ENCODE results near the gene CDCA8. TPM values are rescaled to one million over a fixed set of nuclear protein-coding genes. Genes with fewer than 3 reads are reported as not detected.

The CDCA8 gene
- total and polyA plus RNA-seq, 2 of the 8 experiments (the other 6 are each of a cell fraction or from before 2014, with no cell fraction given), result 43.9 to 46.2 TPM

- Histone ChIP-seq H3K79me2 (ENCODE audit: control insufficient read depth in 1 of 2, insufficient read depth in 2 of 2, low read length in 2 of 2) (no peaks in the 10 kb centered on the region), H3K14ac (ENCODE audit: insufficient read length) (no peak overlapping the region), H2AFZ (ENCODE audit: low read length) (no peak overlapping the region), H4K5ac (ENCODE audit: insufficient read length, low read depth, low read length) (no peak overlapping the region), H2BK5ac (ENCODE audit: low read depth, low read length) (no peak overlapping the region), H3K9ac (replicated peaks in 1 of 4; ENCODE audit: extremely low read depth in 1 of 4, low read depth in 3 of 4, low read length in 3 of 4) (no peak overlapping the region), H3K27me3 (replicated peaks in 1 of 4; ENCODE audit: control insufficient read depth in 3 of 4, extremely low read depth in 1 of 4, insufficient read depth in 3 of 4, low read length in 3 of 4) (peaks cover 0 to 2% (median under 1%) of the 10 kb centered on the region in 4 experiments; a peak in 2 of 7 replicates), H3K27ac (ENCODE audit: low read depth, low read length) (no peak overlapping the region), H2BK12ac (ENCODE audit: low read depth, low read length) (no peak overlapping the region), H2BK20ac (ENCODE audit: low read length) (no peak overlapping the region), H4K91ac (replicated peaks; ENCODE audit: insufficient read length, low read length) (no peak overlapping the region), H3K4me1 (replicated peaks in 1 of 4; ENCODE audit: control insufficient read depth in 3 of 4, insufficient read depth in 4 of 4, low read length in 3 of 4) (peaks cover 0 to 2% (median 1%) of the 10 kb centered on the region in 4 experiments; a peak in 2 of 7 replicates), H3K4me2 (ENCODE audit: insufficient read depth in 1 of 2, low read depth in 2 of 2, low read length in 2 of 2) (no peak overlapping the region), H3K79me1 (ENCODE audit: low read depth, low read length) (no peaks in the 10 kb centered on the region), H3K4me3 (ENCODE audit: extremely low read depth in 1 of 4, insufficient read depth in 2 of 4, low read depth in 3 of 4, low read length in 4 of 4) (no peak overlapping the region), H3K18ac (ENCODE audit: extremely low read depth, low read length) (no peak overlapping the region), H3K23ac (ENCODE audit: insufficient read length) (no peak overlapping the region), H3K56ac (replicated peaks; ENCODE audit: insufficient read length, low read depth, low read length) (no peak overlapping the region), H3K23me2 (ENCODE audit: low read depth, low read length) (no peaks in the 10 kb centered on the region), H3K9me3 (ENCODE audit: insufficient read depth in 2 of 2, low read depth in 1 of 2, low read length in 1 of 2) (no peaks in the 10 kb centered on the region), H4K8ac (ENCODE audit: extremely low read depth, insufficient read depth, low read length) (no peak overlapping the region), H2BK120ac (replicated peaks; ENCODE audit: low read depth, low read length) (no peak overlapping the region), H3K36me3 (ENCODE audit: control insufficient read depth in 2 of 4, insufficient read depth in 4 of 4, low read length in 3 of 4) (no peaks in the 10 kb centered on the region), H2AK5ac (ENCODE audit: low read depth, low read length) (no peak overlapping the region), H4K20me1 (replicated peaks in 1 of 2; ENCODE audit: control insufficient read depth in 1 of 2, insufficient read depth in 2 of 2, low read length in 2 of 2) (no peaks in the 10 kb centered on the region), H2BK15ac (ENCODE audit: low read length) (no peak overlapping the region), H3K4ac (replicated peaks; ENCODE audit: insufficient read length, low read depth, low read length) (no peak overlapping the region)
- POLR2A ChIA-PET (ENCODE audit: partially characterized antibody), result interaction anchor here (0.7 to 2.9 kb wide), 4 partner anchors 8 to 132 kb away, joined by 3 to 11 read pairs (median 3); no protein-coding TSS in a partner anchor
- CTCF ChIA-PET (ENCODE audit: partially characterized antibody), result interaction anchor here (0.8 to 1.3 kb wide), 3 partner anchors 26 to 125 kb away, joined by 3 to 4 read pairs (median 3); no protein-coding TSS in a partner anchor
- WGBS, 2 experiments (ENCODE audit: extremely low coverage in 1 of 2, insufficient coverage in 1 of 2, insufficient read length in 1 of 2, insufficient replicate concordance in 2 of 2, low coverage in 1 of 2, low lambda C conversion rate in 2 of 2, missing lambda C conversion rate in 1 of 2), result 97% methylated on average over 4 of the region's 4 CpGs; no CpG with 5 or more reads in 1 of the 2 experiments
- FAIRE-seq, result no peak
- DNase-seq (ENCODE audit: low read depth in 1 of 2, low spot score in 2 of 2), result no peak
- TF ChIP-seq TAF7 (optimal IDR thresholded peaks at IDR 0.05; ENCODE audit: borderline replicate concordance, low read depth, low read length) (no peak), CEBPB (IDR thresholded peaks at IDR 0.05; ENCODE audit: low read depth, low read length) (no peak), CTCF (IDR thresholded peaks at IDR 0.05; ENCODE audit: control extremely low read depth in 1 of 3, insufficient read depth in 1 of 3, low read depth in 1 of 3, low read length in 3 of 3) (no peak), RAD21 (IDR thresholded peaks at IDR 0.05 in 1 of 2, conservative IDR thresholded peaks at IDR 0.05 in 1 of 2; ENCODE audit: low read depth in 2 of 2, low read length in 2 of 2) (no peak), ZNF274 (IDR thresholded peaks at IDR 0.05; ENCODE audit: borderline replicate concordance, extremely low read depth, low read length) (no peak), FOSL1 (IDR thresholded peaks at IDR 0.05; ENCODE audit: insufficient read depth, low read depth, low read length) (no peak), PHF8 (conservative IDR thresholded peaks at IDR 0.05; ENCODE audit: low read depth, low read length) (no peak), EZH2 (IDR thresholded peaks at IDR 0.05; ENCODE audit: low read depth, low read length, severe bottlenecking) (no peak), POLR2AphosphoS5 (IDR thresholded peaks at IDR 0.05; ENCODE audit: low read depth, low read length) (no peak), BCL11A (IDR thresholded peaks at IDR 0.05; ENCODE audit: low read depth in 2 of 2, low read length in 2 of 2) (no peak), YY1 (IDR thresholded peaks at IDR 0.05; ENCODE audit: low read depth, low read length) (no peak)
Observed at GRCh38 chr1:37728416-37728815, 36.1 kb downstream of the CDCA8 start.

Measured in H1 (cell line).